ENCODE data around the gene PIGQ.

The PIGQ gene

DNA sequence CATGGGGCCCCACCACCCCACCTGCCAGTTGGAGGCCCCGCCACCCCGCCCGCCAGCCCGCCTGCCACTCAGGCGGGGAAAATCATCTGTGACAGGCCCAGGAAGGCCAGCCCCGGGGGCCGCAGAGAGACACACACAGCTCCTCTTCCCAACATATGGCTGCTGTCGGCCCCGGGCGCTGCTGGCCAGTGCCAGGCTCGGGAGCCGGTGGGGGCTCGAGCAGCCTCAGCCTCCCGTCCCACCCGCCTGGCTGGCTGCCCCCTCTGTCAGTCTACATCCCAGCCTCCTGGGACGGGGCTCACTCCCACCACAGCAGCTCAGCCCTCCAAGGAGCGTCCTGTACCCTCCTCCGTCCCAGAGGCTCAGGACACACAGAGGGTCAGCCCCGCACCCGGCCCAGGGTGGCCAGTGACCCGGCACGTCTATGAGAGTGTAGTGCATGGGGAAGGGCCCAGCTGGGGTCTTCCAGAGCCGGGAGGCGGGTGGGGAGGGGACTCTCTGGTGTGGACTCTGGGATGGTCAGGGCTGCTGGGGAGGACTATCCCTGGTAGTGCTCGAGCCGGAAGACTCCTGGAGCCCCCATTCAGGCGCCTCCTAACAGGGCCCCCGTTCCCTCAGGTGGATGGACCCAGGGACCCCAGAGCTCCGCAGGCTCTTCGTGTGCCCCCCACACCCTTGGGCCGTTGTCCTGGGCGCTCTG is 13.1 kb upstream of the PIGQ start:
- no peak for DNase-seq

DNA sequence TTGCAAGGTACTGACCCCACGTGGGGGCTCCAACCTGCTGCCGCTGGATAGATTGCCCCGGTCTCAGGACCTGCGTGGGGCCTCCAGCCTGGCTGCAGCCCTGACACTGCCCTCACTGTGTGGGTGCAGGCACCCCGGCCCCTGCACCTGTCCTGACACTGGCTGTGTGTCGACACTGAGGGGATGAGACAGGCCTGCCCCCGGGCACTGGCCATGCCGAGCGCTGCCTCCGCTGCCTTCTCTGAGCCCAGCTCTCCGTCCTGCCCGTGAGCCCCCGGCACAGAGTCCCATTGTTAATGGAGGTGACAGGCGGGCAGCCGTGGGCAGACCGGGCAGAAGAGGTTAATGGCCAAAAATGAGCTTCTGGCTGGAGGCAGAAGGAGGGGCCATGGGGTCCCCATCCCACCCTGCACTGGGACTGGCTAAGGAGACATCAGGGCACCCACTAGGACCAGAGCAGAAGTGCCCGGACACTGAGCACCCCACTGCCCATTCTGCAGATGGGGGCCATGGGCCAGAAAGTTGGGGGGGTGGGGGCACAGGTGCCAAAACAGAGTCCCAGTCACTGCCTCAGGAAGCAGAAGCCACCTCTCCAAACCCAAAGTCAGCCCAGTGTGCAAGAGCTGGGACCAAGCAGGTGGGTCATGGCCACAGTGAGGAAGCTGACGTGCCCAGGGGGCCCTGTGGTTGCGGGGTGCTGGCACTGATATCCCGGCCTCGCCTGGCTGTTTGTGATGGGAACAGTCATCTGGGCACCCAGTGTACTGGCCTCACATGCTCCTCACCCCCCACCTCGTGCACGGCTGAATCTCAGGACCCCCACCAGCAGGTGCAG is 12.1 kb upstream of the PIGQ start:
- DNase-seq: no peak

DNA sequence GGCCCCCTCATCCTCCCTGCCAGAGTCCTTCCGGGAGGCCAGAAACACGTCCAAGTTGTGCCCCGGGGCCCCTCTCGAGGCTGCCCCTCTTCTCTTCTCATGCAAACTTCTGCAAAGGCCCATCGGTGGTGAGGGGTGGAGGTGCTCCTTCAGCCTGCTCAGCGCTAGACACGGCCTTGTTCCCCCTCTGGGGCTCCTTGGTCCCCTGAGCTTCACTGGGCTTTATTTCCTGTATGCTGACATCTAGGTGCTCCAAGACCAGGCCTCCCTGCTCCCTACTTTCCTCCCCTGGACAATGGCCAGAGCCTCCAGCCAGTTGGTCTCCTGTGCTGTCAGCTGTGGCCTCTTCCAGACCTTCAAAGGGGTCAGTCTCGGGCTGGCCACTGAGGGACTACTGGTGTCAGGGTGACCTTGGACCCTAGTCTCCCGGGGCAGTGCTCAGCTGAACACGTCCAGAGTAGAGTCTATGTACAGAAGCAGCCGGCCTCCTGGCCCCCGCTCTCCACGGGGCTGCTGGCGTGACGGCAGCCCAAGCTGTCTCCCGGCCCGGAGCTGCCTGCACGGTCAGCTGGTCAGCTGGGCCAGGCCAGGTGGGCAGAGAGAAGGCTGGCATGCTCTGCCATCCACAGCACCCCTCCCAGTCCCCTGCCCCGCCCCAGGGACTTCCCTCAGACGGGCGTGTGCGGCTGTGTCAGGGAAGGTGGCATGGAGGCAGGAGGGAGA is 11.3 kb upstream of the PIGQ start:
- no peak for DNase-seq

DNA sequence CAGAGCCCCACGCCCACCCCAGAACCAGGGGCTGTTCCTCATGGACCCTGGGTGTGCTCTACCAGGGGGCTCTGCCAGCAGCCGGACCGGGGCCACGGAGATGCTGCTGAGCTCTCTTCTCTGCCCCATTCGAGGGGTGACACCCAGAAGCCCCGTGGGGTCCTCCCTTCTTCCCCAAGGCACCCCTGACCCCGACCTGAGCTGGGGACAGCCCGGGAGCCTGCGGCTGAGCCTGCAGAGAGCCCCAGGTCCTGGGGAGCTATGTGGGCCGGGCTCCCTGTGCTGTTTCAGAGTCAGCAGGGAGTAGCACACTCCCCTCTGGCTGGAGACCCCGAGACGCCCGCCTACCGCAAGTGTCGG is 10.8 kb upstream of the PIGQ start:
- DNase-seq: no peak

DNA sequence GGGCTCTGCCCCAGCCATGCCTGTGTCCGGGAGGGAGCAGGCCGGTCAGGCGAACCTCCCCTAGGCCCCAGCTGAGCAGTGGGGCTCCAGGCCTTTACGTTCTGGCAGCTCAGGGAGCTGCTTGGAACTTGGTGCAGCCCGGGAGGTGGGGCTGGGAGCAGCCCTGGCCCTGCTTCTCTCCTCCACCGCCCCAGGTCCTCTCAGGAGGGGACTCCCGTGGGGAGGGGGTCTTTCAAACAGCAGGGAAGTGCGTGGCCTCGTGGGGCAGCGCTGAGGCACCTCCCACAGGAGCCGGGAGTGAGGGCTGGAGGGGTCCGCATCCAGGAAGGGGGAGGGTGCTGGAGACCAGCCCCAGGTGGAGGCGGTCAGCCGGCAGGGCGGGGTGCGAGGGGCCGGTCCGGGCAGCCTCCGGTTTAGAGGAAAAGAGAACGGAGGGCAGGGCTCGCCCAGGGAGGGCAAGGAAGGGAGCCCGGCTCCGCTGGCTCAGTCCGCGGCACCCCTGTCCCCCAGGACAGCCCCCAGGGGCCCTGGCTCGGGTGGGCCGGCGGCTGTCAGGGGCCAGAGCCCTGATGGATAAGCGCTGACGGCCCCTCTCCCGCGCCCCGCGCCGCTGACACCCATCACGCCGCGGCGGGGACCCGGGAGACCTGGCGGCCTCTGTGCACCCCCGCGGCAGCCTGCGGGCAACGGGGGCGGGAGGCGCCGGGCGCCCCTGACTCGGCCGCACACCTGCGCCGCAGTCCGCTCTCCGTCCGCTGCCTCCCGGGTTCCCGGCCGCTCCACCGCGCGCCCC is 10.2 kb upstream of the PIGQ start:
- DNase-seq: no peak

DNA sequence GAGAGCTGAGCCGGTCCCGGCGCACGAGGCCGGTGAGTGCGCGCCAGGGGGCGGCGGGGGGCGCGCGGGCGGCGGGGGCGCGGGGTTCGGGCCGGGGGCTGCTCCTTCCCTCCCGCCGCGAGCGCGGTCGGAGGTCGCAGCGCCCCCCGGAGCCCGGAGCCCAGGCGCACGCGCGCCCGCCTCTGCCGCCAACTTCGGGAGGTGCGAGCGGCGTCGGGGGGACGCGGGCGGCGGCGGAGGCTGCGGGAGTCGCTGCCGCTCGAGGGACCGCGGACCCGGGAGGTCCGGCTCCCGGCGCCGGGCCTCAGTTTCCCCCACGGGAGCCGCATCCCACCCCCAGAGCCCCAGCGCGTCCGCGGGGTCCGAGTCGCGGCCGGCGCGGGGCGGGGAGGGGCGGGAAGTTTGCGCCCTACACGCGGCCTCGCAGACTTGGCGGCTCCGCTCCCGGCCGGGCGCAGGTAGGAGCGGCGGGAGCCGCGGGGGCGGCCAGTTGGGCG is 9.5 kb upstream of the PIGQ start, which contains the start of gene PRR35:
PRR35 (plus strand) TSS at position 191 of the 497 bp plus-strand sequence. CDS start 2,901 bp downstream, outside the sequence.
- no peak for DNase-seq

DNA sequence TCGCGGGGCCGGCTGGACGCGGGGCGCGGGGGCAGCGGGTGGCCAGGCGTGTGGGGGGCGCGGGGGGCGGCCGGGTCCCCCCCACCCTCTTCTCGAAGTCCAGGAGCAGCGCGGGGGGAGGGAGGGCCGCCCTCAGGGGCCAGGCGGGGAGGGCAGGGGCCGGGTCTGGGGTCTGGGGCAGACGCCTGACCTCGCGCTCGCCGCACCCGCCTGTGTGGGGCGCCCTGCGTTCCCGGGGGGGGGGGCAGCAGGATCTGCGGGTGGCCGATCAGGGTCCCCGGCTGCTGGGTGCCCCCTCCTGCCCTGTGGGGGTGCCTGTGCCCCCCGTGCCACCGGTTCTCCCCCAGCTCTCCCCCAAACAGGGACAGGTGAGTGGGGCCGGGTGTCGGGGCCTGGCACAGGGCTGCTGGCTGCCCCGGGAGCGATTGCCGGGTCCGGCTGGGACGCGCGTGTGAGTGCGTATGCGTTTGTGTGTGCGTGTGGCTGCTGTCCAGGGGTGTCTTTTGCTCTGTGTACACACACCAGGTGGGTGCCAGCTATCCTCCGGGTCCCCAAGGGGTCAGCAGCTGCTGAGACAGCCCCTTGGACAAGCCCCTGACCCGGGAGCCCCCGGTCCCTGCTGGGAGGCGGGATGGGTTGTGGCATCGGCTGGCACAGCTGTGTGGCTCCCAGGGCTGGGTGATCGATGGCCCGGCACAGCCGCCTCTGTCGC is 8.9 kb upstream of the PIGQ start:
- DNase-seq: no peak

DNA sequence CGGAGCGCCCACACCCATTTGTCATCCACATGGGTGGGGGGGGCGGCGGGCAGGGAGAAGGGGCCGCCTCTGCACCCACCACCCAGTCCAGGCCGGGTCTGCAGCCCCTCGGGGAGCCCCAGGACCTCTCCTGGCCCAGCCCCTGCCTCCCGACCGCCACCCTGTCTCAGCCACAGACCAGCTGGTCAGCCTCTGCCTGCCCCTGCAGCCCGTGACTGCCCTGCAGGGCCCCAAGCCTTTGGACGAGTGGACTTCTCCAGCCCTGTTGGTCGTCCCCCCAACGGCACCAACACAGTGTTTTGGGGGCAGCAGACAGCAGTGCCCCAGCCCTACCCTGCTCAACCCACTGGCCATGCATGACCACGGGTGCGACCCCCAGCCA is 8.4 kb upstream of the PIGQ start:
- DNase-seq: no peak

DNA sequence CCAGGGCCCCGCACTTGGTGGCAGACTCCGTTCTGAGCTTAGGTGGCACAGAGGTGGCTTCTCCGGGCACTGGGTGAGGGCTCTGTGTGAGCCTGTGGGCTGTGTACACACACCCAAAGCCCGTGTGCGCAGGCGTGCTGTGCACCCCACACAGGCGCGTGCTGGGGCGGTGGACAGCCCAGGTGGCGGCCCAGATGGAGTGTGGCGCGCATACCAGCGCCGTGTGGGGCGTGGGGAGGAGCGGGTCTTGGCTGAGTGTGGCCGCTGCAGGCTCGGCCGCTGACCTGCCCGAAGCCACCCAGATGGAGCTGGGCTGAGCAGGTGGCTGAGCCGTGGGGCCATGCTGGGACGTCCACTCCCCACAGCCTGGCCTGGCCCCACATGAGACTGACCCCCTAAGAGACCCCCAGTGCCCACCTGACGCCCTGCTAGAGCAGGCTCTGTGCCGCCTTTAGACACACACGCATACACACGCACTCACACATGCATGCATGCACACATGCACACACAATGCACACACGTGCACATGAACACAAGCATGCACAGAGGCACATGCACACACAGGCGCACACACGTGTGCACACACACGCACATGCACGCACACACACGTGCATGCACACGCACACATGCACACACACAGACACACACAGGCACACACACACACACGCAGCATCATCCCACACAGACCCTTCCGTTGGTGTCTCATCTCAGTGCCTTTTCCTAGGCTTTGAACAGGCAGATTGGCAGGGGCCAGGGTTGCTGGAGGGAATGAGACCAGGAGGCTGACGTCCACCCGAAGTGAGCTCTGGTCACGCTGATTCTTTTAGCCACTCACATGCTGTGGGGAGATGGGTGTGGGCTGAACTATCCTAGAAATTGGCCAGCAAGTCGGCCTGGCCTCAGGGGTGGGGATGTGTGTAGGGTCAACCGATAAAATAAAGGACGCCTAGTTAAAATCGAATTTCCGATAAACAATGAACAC is 7.5 kb upstream of the PIGQ start:
- DNase-seq: no peak

DNA sequence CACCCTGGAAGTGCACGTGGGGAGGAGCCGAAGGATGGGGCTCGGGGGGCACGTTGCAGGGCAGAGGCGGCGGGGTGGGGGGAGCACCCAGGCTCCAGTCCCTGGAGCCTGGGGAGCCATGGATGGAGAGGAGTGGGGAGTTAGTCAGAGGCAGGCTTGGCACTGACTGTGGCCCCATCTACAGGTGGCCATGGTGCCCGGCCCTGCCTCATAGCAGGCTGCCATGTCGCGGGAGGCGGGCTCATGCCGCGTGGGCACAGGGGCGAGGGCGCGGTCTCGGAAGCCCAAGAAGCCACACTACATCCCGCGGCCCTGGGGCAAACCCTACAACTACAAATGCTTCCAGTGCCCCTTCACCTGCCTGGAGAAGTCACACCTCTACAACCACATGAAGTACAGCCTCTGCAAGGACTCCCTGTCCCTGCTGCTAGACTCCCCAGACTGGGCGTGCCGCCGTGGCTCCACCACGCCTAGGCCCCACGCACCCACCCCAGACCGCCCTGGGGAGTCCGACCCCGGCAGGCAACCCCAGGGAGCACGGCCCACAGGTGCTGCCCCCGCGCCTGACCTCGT is 6.6 kb upstream of the PIGQ start:
- no peak for DNase-seq

DNA sequence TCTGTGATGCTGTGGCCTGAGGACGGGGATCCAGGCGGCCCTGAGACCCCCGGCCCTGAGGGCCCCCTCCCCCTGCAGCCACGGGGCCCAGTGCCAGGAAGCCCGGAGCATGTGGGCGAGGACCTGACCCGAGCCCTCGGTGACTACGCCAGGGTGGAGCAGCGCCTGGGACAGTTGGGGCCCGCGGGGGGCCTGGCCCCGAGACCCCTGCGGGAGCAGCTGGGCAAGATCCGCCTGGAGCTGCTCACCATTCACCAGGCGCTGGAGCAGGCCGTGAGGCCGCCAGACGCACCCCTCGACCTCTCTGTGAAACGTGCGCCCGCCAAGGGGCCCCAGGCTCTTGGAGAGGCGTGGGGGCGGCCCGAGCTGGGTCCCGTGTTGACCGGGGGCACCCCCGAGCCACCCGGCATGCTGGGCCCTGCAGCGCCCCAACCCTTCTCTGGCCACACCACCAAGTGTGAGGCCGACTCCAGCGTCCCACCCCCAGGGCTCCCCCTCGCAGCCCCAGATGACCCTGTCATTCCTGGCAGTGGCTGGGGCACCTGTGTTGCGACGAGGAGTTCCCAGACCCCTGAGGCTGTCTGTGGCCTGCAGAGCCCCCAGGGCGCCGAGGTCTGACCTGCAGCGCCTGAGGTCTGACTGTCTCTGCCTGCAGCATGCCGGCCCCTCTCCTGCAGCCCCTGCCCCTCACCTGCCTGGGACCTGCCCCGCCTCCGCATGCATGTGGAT is 4.9 kb upstream of the PIGQ start:
- DNase-seq: no peak

DNA sequence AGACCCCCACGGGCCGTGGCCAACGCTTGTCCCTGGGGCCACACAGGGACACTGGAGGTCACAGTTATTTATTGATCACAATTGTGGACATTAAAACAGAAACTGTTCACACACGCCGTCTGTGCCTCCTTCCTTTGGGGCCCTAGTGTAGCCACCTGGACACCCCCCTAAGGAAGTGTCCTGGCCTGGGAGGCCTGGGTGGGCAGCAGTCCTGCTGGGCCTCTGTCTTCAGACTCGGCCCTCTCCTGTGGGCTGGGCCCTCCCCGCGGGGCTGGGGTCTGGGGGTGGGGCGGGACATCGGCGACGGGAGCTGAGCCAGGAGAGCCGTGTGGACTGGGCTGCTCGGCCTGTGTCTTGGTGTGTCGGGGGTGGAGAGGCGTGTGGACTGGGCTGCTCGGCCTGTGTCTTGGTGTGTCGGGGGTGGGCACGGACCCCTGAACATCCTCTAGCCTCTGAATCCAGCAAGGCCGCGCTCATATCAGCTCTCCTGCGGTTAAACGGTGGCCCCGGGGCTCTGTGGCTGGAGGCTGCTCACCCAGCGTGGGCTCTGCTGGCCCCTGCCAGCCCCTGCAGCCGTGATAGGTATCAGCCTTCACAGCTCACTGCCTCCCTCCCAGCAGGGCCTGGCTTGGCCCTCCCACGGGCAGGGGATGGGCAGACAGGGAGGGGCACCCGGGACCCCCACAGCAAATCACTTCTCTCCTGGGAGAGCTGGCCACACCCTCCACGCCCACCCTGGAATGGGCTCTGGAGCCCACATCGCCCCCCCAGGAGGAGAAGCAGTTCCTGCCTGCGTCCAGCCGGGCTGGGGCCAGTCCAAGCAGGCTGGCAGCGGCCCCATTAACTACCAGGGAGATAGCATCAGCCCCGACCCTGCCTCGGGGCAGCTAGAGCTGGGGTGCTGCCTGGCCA is 4.1 kb upstream of the PIGQ start:
- no peak for DNase-seq

DNA sequence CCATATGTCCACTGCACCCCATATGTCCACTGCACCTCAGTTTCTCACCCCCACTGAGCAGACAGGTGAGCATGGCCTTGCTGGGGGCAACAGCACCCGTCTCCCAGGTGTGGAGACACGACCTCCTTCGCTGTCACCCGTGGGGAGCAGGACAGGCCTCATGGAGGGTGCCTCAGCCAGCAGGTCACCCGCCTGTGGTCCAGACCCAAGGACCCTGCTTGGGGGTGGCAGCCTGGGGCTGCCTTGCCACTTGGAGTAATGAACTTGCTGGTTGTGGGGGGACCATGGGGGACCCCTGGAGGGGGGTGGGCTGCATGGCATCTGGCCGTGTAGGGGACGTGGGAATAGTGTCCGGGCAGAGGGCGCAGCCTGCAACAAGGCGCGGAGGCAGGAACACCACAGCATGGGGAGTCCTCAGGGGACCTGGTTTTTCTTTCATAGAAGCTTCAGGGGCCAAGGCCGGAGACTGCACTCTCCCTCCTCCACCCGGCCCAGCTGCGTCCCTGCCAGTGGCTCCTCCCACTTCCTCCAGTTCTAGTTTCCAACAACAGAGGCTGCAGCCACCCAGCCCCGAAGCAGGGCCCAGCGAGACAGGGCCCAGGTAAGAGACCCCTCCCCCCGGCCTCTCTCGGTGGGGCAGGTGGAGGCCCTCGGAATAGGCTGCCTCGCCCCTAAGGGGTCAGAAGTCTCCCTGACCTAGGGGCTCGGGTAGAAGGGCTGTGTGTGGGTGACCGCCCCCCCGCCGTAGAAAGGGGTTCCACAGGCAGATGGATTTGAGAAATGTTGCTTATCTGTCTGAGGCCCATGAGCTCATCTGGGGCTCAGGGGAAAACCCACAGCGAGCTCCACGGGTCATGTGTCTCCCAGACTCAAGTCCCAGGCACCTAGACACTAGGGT is 3.0 kb upstream of the PIGQ start, which contains the start of gene NHLRC4:
NHLRC4 (plus strand) TSS at position 531 of the 898 bp plus-strand sequence. CDS start 1,043 bp downstream, outside the sequence.
- DNase-seq: peak; percentile 44

DNA sequence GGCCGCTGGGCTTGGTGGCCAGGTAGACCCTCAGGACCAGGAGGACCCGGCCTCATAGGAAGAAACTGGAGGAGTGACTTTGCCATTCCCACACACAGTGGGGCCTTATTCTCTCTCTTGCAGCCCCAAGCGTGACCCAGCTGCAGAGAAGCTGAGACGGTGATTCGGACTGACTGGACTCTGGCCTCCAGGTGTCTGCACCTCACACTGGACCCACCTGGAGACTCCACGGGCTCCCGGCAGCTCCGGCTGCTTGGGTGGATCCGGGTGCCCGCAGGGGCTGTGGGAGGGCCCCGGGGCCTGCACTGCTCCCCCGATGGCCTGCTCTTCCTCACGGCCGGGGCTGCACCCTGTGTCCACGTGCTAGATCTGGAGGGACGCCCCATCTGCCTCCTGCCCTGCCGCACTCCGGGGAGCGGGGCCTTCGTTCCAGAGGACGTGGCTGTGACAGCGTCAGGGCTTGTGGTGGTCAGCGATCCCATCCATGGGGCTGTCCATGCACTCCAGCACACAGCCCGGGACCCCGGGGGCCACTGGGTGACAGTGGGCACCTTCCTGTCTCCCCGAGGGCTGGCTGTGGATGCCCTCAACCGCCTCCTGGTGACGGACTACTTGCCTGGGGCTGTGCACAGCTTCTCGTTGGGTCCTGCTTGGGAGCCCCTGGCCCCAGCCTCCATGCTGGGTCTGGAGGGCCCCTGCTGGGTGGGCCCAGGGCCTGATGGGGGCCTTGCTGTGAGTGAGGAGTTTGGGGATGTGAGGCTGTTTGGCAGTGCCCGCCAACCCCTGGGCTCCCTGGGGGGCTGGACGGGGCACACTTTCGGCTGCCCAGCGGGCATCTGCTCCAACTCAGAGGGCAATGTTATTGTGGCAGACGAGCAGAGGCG is 2.2 kb upstream of the PIGQ start:
- no peak for DNase-seq

DNA sequence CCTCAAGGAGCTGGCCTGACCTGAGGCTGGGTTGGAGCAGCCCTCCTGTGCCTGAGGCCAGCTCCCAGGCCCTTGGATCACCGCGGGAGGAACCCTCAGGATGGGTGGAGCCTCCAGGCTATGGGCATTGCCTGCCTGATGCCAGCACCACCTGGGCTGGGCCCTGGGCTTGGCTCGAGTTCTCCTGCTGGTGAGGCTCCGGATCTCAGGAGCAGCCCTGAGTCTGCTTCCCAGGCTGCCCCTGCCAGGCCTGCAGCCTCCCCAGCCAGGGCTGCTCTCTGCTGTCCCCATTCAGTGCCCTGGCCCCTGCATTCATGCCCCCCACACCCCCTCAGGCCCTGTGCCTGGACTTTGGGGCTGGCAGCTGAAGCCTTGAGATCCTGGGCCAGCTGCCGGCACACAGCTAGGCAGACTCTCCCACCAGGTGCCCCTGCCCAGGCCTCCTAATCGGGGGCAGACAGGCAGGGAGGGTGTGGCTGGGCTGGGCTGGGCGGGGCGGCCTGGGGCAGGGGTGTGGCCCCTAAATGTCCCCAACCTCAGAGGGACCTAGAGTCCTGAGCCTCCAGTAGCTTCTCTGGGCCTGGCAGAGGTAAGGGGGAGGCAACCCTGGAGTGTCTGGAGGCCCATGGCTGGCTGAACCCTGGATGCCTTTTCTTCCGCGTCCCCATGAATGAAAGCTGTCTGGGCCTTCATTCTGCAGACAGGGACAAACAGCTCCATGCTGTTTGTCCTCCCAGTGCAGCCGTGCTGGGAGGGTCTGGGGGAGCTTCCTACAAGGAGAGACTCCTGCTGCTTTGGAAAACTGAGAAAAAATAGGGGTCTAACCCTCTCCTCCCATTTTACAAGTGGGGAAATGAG is 1.1 kb upstream of the PIGQ start:
- no peak for DNase-seq

All from NCI-H510A treated with DMSO at 0.1 percent for 48 hours (cell line).